ENCODE data around the gene BSDC1. TPM values are rescaled to one million over a fixed set of nuclear protein-coding genes. Genes with fewer than 3 reads are reported as not detected.

BSDC1 gene
- total and polyA plus RNA-seq, 2 of the 13 experiments (the other 11 are each of a cell fraction or from before 2014, with no cell fraction given), result 40.3 to 64.2 TPM

DNA sequence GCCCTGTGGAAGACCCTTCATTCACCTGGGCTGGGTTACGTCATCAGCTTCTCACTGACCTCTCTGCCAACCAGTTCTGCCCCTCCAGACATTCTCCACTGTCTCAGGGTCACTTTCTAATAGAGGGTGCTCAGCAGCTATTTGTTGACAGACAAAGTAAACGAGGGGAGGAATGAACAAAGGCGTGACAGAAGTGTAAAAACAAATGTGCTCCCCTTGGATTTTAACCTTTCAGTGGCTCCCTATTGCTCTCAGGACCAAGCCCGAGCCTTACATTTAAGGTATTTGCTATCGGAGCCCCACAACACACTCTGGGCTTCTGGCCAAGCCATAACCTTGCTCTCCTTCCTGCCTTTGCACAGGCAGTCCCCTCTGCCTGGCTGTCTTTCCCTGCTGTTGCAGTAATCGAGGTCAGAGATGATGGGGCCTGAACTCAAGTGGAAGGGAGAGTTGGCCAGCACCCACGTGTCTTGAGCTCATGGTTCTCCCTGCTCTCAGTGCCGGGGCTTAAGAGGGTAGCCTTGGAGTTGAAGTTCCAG, 48.9 kb downstream of the BSDC1 start (continued):
- TF ChIP-seq, protein P1, sequence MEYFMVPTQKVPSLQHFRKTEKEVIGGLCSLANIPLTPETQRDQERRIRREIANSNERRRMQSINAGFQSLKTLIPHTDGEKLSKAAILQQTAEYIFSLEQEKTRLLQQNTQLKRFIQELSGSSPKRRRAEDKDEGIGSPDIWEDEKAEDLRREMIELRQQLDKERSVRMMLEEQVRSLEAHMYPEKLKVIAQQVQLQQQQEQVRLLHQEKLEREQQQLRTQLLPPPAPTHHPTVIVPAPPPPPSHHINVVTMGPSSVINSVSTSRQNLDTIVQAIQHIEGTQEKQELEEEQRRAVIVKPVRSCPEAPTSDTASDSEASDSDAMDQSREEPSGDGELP (IDR thresholded peaks at IDR 0.05; ENCODE audit: borderline replicate concordance, low read depth), result peak; percentile 24; the same call in 1 of the 2 replicates
- TF ChIP-seq EED (CRISPR knock-in tag; IDR thresholded peaks at IDR 0.05) (no peak), RFXANK (CRISPR knock-in tag; IDR thresholded peaks at IDR 0.05) (no peak), SMARCC2 (IDR thresholded peaks at IDR 0.05) (no peak), FOSL1 (CRISPR knock-in tag; IDR thresholded peaks at IDR 0.05; ENCODE audit: borderline replicate concordance) (no peak), MATR3 (CRISPR knock-in tag; IDR thresholded peaks at IDR 0.05) (no peak), GABPB1 (CRISPR knock-in tag; IDR thresholded peaks at IDR 0.05) (no peak), KLF13 (CRISPR knock-in tag; IDR thresholded peaks at IDR 0.05) (no peak), ZNF788 (CRISPR knock-in tag; IDR thresholded peaks at IDR 0.05; ENCODE audit: borderline replicate concordance) (no peak), KDM6A (CRISPR knock-in tag; IDR thresholded peaks at IDR 0.05; ENCODE audit: low read depth) (no peak)
- TF ChIP-seq, protein P2, sequence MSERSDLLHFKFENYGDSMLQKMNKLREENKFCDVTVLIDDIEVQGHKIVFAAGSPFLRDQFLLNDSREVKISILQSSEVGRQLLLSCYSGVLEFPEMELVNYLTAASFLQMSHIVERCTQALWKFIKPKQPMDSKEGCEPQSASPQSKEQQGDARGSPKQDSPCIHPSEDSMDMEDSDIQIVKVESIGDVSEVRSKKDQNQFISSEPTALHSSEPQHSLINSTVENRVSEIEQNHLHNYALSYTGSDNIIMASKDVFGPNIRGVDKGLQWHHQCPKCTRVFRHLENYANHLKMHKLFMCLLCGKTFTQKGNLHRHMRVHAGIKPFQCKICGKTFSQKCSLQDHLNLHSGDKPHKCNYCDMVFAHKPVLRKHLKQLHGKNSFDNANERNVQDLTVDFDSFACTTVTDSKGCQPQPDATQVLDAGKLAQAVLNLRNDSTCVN (CRISPR knock-in tag; IDR thresholded peaks at IDR 0.05; ENCODE audit: borderline replicate concordance), result no peak
- TF ChIP-seq, protein P3, sequence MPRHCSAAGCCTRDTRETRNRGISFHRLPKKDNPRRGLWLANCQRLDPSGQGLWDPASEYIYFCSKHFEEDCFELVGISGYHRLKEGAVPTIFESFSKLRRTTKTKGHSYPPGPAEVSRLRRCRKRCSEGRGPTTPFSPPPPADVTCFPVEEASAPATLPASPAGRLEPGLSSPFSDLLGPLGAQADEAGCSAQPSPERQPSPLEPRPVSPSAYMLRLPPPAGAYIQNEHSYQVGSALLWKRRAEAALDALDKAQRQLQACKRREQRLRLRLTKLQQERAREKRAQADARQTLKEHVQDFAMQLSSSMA (CRISPR knock-in tag; IDR thresholded peaks at IDR 0.05), result no peak
- TF ChIP-seq, protein P4, sequence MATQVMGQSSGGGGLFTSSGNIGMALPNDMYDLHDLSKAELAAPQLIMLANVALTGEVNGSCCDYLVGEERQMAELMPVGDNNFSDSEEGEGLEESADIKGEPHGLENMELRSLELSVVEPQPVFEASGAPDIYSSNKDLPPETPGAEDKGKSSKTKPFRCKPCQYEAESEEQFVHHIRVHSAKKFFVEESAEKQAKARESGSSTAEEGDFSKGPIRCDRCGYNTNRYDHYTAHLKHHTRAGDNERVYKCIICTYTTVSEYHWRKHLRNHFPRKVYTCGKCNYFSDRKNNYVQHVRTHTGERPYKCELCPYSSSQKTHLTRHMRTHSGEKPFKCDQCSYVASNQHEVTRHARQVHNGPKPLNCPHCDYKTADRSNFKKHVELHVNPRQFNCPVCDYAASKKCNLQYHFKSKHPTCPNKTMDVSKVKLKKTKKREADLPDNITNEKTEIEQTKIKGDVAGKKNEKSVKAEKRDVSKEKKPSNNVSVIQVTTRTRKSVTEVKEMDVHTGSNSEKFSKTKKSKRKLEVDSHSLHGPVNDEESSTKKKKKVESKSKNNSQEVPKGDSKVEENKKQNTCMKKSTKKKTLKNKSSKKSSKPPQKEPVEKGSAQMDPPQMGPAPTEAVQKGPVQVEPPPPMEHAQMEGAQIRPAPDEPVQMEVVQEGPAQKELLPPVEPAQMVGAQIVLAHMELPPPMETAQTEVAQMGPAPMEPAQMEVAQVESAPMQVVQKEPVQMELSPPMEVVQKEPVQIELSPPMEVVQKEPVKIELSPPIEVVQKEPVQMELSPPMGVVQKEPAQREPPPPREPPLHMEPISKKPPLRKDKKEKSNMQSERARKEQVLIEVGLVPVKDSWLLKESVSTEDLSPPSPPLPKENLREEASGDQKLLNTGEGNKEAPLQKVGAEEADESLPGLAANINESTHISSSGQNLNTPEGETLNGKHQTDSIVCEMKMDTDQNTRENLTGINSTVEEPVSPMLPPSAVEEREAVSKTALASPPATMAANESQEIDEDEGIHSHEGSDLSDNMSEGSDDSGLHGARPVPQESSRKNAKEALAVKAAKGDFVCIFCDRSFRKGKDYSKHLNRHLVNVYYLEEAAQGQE (IDR thresholded peaks at IDR 0.05; ENCODE audit: borderline replicate concordance in 1 of 2, low read depth in 1 of 2, low read length in 2 of 2), result no peak
- TF ChIP-seq, protein P5, sequence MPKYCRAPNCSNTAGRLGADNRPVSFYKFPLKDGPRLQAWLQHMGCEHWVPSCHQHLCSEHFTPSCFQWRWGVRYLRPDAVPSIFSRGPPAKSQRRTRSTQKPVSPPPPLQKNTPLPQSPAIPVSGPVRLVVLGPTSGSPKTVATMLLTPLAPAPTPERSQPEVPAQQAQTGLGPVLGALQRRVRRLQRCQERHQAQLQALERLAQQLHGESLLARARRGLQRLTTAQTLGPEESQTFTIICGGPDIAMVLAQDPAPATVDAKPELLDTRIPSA (CRISPR knock-in tag; IDR thresholded peaks at IDR 0.05; ENCODE audit: borderline replicate concordance), result no peak
- TF ChIP-seq, protein P6, sequence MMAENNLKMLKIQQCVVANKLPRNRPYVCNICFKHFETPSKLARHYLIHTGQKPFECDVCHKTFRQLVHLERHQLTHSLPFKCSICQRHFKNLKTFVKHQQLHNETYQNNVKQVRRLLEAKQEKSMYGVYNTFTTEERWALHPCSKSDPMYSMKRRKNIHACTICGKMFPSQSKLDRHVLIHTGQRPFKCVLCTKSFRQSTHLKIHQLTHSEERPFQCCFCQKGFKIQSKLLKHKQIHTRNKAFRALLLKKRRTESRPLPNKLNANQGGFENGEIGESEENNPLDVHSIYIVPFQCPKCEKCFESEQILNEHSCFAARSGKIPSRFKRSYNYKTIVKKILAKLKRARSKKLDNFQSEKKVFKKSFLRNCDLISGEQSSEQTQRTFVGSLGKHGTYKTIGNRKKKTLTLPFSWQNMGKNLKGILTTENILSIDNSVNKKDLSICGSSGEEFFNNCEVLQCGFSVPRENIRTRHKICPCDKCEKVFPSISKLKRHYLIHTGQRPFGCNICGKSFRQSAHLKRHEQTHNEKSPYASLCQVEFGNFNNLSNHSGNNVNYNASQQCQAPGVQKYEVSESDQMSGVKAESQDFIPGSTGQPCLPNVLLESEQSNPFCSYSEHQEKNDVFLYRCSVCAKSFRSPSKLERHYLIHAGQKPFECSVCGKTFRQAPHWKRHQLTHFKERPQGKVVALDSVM (CRISPR knock-in tag; IDR thresholded peaks at IDR 0.05), result no peak

Data from HepG2 (cell line).